Sigmoid colon (tissue), 3 donors: ENCODE results near the gene ZNF568.

Experiments
- CTCF ChIP-seq, 4 experiments: fragments of 450-650 bp in 3 of 4; fragments of 200-600 bp in 1 of 4; IDR thresholded peaks; one replicate each; pipeline ENCODE4 v1.5.1; 2016 to 2019; ENCODE audit warnings: antibody characterized with exemption in 4 of 4, mild to moderate bottlenecking in 3 of 4, moderate library complexity in 2 of 4
- POLR2A ChIP-seq, 2 donors: fragments of 450-650 bp; IDR thresholded peaks; one replicate each; pipeline ENCODE4 v1.6.1; 2016; ENCODE audit warnings: antibody characterized with exemption in 2 of 2, mild to moderate bottlenecking in 2 of 2, moderate library complexity in 2 of 2

GRCh38 chr19:37007587-37008220 is 91.6 kb downstream of the ZNF568 start:
- TF ChIP-seq CTCF (IDR thresholded peaks at IDR 0.05): no peak
- TF ChIP-seq POLR2A (IDR thresholded peaks at IDR 0.05): no peak
